Right ventricle myocardium inferior (tissue), 1 donor: ENCODE data around the gene KHDC1L. TPM values are rescaled to one million over a fixed set of nuclear protein-coding genes. Genes with fewer than 3 reads are reported as not detected.
"Not testable (repeated sequence)": the region's sequence is repeated elsewhere in the genome, so short reads cannot be mapped to it uniquely, and the experiment has no call there.

Source experiments
- ATAC-seq: fragments of 200-7000 bp; cut with Tn5 transposase; one replicate; pipeline ENCODE4 v1.9.1; 2020; ENCODE audit warnings: mild to moderate bottlenecking, moderate library complexity
- DNase-seq: peaks from one replicate; pipeline ENCODE4 v3.0.0; 2021; ENCODE audit errors: missing footprints
- intact Hi-C: fragments of 100-400 bp; cut with DNase I; formaldehyde crosslinking; loops from one replicate; pipeline ENCODE4 v1.11.0; 2022
- long read RNA-seq: library from polyadenylated mRNA; unstranded; transcript quantifications from one replicate; pipeline ENCODE4 v2.0.0, GENCODE V29; 2021
- total RNA-seq: library from RNA; stranded (reverse); fragmentation: NEBNext Ultra II Directional; extraction: Animal tissue kit (Norgen Biotek cat#: 25700); gene quantifications from one replicate; pipeline ENCODE4 v1.2.1, GENCODE V29; 2021
- donor health status: DM: no; HTN: yes; CAD: no; lungs with severe emphysema.

The KHDC1L gene
- total RNA-seq: not detected
- long read RNA-seq: 0 reads

- ATAC-seq: no peak
- intact Hi-C loops: no loop called here
- DNase-seq: no peak
These were observed at the start of gene KHDC1L for GRCh38 chr6:73225396-73225795. TSS of gene KHDC1L (minus strand) at chr6:73225496. CDS start at chr6:73225408, 88 bp downstream.

- ATAC-seq, DNase-seq, intact Hi-C loops: not testable (repeated sequence)
These were observed 44.0 kb upstream of the KHDC1L start for GRCh38 chr6:73269296-73269695.

- intact Hi-C loops, ATAC-seq, DNase-seq: not testable (repeated sequence)
These were observed 43.6 kb upstream of the KHDC1L start for GRCh38 chr6:73268896-73269295.

- intact Hi-C loops: no loop called here
- ATAC-seq (no peak), DNase-seq (no peak)
These were observed 39.1 kb upstream of the KHDC1L start for GRCh38 chr6:73264446-73264845.

GRCh38 chr6:73263570-73263909 lies 38.2 kb upstream of the KHDC1L start:
- DNase-seq (no peak), ATAC-seq (peak; percentile 20)
- intact Hi-C loops: no loop called here

DNA sequence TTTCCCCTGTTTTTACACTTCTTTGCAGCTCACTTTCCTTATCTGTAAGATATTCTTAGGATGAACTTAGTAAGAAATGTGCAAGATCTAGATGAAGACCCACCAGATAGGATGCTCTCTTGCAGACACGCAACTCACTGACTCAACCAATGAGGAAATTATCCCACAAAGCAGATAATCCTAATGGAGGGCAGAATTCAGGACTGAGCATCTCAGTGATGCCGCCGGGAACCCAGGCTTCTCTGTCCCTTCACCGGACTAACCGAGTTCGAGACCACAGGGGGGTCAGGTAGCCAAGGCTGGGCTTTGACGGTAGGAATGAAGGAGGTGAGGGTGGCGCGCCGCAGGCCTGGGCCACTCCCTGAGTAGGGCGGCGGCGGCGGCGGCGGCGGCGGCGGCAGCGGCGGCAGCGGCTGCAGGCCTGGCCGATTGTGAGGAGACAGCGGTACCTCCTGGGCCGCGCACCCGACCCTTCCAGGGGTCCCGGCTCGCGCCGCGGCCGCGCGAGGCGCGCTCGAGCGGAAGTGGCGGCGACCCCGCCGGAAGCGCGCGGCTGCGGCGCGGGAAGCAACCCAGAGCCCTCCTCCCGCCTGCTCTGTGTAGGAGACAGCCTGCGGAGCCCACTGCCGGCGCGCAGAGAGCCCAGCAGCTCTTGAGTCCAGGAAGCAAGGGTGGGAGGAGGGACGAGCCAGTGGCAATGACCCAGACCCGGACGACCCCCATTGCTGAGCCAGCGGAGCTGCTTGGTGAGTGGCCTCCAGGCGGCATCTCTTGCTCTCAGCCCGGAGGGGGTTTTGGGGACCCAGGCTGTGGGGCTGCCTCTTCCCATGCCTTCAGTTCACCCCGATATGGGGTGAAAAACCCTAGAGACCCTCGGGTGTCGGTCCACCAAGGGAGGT lies 37.6 kb upstream of the KHDC1L start, which contains the start of gene KHDC1:
KHDC1 (minus strand) TSS at position 526 of the 899 bp plus-strand sequence. CDS start 20,679 bp downstream, outside the sequence.
- peak; percentile 90 for ATAC-seq

GRCh38 chr6:73258721-73259120 lies 33.4 kb upstream of the KHDC1L start:
- intact Hi-C loops: no loop called here
- ATAC-seq: no peak
- no peak for DNase-seq

More for the DNA sequence above, 37.6 kb upstream of the KHDC1L start, which contains the start of gene KHDC1:
- DNase-seq: no peak
- intact Hi-C loops: no loop called here

DNA sequence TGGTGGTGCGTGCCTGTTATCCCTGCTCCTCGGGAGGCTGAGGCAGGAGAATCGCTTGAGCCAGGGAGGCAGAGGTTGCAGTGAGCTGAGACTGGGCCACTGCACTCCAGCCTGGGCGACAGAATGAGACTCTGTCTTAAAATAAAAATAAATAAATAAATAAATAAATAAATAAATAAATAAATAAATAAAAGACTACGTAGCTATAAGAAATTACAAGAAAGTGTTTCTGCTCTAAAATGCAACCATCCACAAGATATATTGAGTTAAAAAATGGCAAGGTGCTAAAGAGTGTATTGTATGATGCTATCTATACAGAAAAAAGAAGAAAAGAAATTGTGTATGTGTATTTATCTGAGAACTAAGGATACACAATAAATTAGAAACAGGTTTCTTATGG lies 29.0 kb upstream of the KHDC1L start:
- DNase-seq, intact Hi-C loops, ATAC-seq: not testable (repeated sequence)

GRCh38 chr6:73252703-73253102 lies 27.4 kb upstream of the KHDC1L start:
- intact Hi-C loops: no loop called here
- ATAC-seq (no peak), DNase-seq (no peak)

- ATAC-seq (no peak), DNase-seq (no peak)
- intact Hi-C loops: no loop called here
These were observed 24.7 kb upstream of the KHDC1L start for GRCh38 chr6:73250016-73250415.

DNA sequence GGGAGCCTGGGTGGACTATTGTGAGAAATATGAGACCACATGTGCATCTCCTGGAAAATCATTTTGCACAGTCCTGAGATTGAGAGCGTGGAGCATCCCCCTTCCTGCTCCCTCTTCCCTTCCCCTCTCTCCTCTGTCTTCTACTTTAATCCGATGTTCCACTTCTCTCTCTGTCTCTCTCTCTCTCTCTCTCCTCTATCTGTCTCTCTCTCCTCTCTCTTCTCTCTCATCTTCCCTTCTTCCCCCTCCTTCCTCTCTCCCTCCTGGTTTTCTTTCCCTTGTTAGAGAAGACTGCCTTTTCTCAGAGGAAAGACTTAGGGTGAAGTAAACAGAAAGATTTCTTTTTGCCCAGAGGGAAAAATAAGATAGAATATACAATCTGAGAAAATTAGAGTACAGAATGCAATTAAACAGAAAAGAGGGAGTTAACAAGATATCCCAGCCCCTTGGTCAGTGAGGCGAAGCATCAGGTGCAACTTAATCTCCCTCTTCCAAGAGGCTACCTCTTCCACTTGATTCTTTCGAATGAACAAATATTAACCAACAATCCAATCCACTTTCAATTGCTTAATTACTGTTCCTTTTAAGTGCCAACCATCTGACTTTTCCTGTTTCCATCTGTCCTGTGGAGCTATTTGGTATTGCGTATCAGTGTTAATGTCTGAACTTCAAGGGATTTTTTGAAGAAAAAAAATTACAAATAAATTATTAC lies 23.1 kb upstream of the KHDC1L start:
- ATAC-seq (no peak), DNase-seq (no peak)
- intact Hi-C loops: no loop called here

DNA sequence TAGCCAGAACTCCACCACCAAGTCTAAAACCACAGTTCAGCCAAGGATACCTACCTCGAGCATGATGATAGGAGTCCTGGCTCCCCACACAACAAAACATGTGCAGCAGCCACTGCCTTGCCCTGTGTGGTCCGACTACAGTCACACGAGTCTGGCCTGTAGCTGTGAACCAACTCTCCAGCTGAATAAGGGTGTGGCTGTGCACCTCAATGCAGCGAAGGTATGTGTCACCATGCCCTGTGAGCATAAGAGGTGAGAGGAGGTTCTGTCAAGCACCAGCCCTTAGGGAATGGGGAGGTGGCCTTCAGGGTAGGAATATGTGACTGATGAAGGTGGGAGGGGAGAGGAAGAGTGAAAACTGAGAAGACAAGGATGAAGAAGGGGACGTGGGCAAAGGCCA lies 16.7 kb upstream of the KHDC1L start:
- intact Hi-C loops: no loop called here
- no peak for ATAC-seq
- no peak for DNase-seq

DNA sequence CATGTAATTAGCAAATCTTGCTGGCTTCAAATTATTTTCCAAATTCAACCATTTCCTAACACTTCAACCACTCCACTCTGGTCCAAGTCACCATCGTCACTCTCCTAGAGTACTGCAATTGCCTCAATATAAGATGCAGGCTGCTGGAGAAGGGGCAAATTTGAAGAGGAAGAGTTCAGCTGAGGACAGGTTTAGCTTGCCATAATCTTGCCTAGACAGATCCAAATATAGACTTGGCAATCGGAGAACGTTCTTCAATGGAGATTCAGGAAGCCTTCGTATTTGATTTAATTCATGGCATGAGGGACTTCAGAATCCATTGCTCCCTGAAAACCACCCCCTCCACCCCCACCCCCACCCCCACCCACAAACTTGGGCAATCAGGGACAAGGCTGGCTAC lies 15.4 kb upstream of the KHDC1L start:
- ATAC-seq (no peak), DNase-seq (no peak)
- intact Hi-C loops: no loop called here

GRCh38 chr6:73236144-73236750 lies 11.0 kb upstream of the KHDC1L start:
- ATAC-seq (no peak), DNase-seq (no peak)

GRCh38 chr6:73234733-73235132 lies 9.4 kb upstream of the KHDC1L start:
- no peak for DNase-seq
- no peak for ATAC-seq
- intact Hi-C loops: no loop called here

More at GRCh38 chr6:73236144-73236750, 11.0 kb upstream of the KHDC1L start:
- intact Hi-C loops: no loop called here

- DNase-seq, intact Hi-C loops, ATAC-seq: not testable (repeated sequence)
These were observed 8.7 kb upstream of the KHDC1L start for GRCh38 chr6:73233971-73234370.

GRCh38 chr6:73233048-73233447 lies 7.8 kb upstream of the KHDC1L start:
- DNase-seq: no peak
- ATAC-seq: no peak
- intact Hi-C loops: no loop called here

- DNase-seq (no peak), ATAC-seq (no peak)
- intact Hi-C loops: no loop called here
These were observed 6.7 kb upstream of the KHDC1L start for GRCh38 chr6:73231986-73232391.

GRCh38 chr6:73227606-73228255 lies 2.4 kb upstream of the KHDC1L start:
- DNase-seq: no peak
- intact Hi-C loops: no loop called here

More at GRCh38 chr6:73227606-73228255, 2.4 kb upstream of the KHDC1L start:
- no peak for ATAC-seq
